PC-9 (cell line): Measurements from ENCODE around the gene UBTF. TPM values are rescaled to one million over a fixed set of nuclear protein-coding genes. Genes with fewer than 3 reads are reported as not detected.
A peak's percentile ranks its signal among the peaks of the same experiment; 100 is the strongest.

Source experiments
- BruUV-seq: library from RNA; stranded (reverse); fragments of 400-500 nt; replicated peaks from 2 replicates; lab custom pipeline; 2021; lab: Mats Ljungman, UMichigan
- CTCF ChIA-PET: fragments of 300-600 bp; sonication (Branson Sonifier 250); formaldehyde crosslinking; loops from one replicate; lab custom pipeline; 2022; ENCODE audit warnings: antibody characterized with exemption; lab: Charles Lee
- POLR2A ChIA-PET: fragments of 300-600 bp; sonication (Branson Sonifier 250); formaldehyde crosslinking; loops from one replicate; lab custom pipeline; 2022; ENCODE audit warnings: antibody characterized with exemption; ENCODE audit not compliant: unreplicated experiment; lab: Charles Lee
- DNase-seq, 2 experiments: peaks; one replicate each; pipeline versions ENCODE4 v3.0.0 to v3.0.0-alpha.2; 2015 to 2022; ENCODE audit warnings: mixed read lengths in 1 of 2
- H2AFZ ChIP-seq: fragments of 200-600 bp; sonication (generic); 2 replicates; pipeline ENCODE4 v1.8.1; 2017; ENCODE audit warnings: antibody characterized with exemption
- H3F3A ChIP-seq: fragments of 200-600 bp; sonication (generic); 2 replicates; pipeline ENCODE4 v1.8.1; 2017; ENCODE audit warnings: antibody characterized with exemption, mild to moderate bottlenecking, low read depth; ENCODE audit not compliant: insufficient read depth
- H3K27ac ChIP-seq: fragments of 200-600 bp; sonication (generic); 2 replicates; pipeline ENCODE4 v1.6.1; 2016; ENCODE audit warnings: mixed run types
- H3K27me3 ChIP-seq: fragments of 200-600 bp; sonication (generic); 2 replicates; pipeline ENCODE4 v1.6.1; 2016; ENCODE audit warnings: low read depth, mixed run types; ENCODE audit not compliant: insufficient read depth
- H3K36me3 ChIP-seq: fragments of 200-600 bp; sonication (generic); 2 replicates; pipeline ENCODE4 v1.6.1; 2016; ENCODE audit warnings: low read depth, mixed run types
- H3K4me1 ChIP-seq: fragments of 200-600 bp; sonication (generic); replicated peaks from 2 replicates; pipeline ENCODE4 v1.6.1; 2016; ENCODE audit warnings: mixed run types; ENCODE audit not compliant: insufficient read depth
- H3K4me2 ChIP-seq: fragments of 200-600 bp; sonication (generic); 2 replicates; pipeline ENCODE4 v1.6.1; 2017; ENCODE audit warnings: mixed run types
- H3K4me3 ChIP-seq: fragments of 200-600 bp; sonication (generic); 2 replicates; pipeline ENCODE4 v1.6.1; 2016; ENCODE audit warnings: mixed run types
- H3K79me2 ChIP-seq: fragments of 200-600 bp; sonication (generic); 2 replicates; pipeline ENCODE4 v1.6.1; 2017; ENCODE audit warnings: low read depth, mixed run types
- H3K9me2 ChIP-seq: fragments of 200-600 bp; sonication (generic); 2 replicates; pipeline ENCODE4 v1.8.1; 2017; ENCODE audit warnings: mild to moderate bottlenecking; ENCODE audit not compliant: insufficient read depth
- H3K9me3 ChIP-seq: fragments of 200-600 bp; sonication (generic); 2 replicates; pipeline ENCODE4 v1.8.1; 2016; ENCODE audit warnings: low read depth; ENCODE audit not compliant: insufficient read depth
- H4K20me1 ChIP-seq: fragments of 200-600 bp; sonication (generic); 2 replicates; pipeline ENCODE4 v1.8.1; 2017; ENCODE audit not compliant: insufficient read depth
- CTCF ChIP-seq: fragments of 200-600 bp; sonication (generic); conservative IDR thresholded peaks from 2 replicates; pipeline ENCODE4 v1.6.1; 2017; ENCODE audit warnings: mixed run types, antibody characterized with exemption, mild to moderate bottlenecking, moderate library complexity
- EZH2 ChIP-seq: fragments of 200-600 bp; sonication (generic); IDR thresholded peaks from 2 replicates; pipeline ENCODE4 v1.8.0; 2017; ENCODE audit warnings: antibody characterized with exemption, low read depth
- intact Hi-C: fragments of 100-400 bp; cut with micrococcal nuclease; formaldehyde crosslinking; loops from one replicate; pipeline ENCODE4 v1.10.0; 2022; ENCODE audit not compliant: unreplicated experiment
- total RNA-seq: library from RNA; stranded (reverse); gene quantifications from 2 replicates; pipeline ENCODE4 v1.2.3, GENCODE V29; 2021

Gene UBTF
- total RNA-seq, 1 experiment from 2014 or later, result 61.7 TPM

GRCh38 chr17:44184212-44184810, 35.2 kb downstream of the UBTF start:
- Histone ChIP-seq H3K79me2 (peaks cover 41% of the 10 kb centered on the region), H3K4me2 (peak overlapping the region; percentile 73), H3K9me2 (no peaks in the 10 kb centered on the region), H2AFZ (no peak overlapping the region), H3K4me3 (no peak overlapping the region), H4K20me1 (no peaks in the 10 kb centered on the region; the same call in 1 of the 2 replicates), H3F3A (peaks cover 28% of the 10 kb centered on the region; the same call in 1 of the 2 replicates), H3K9me3 (no peaks in the 10 kb centered on the region), H3K27ac (no peak overlapping the region), H3K27me3 (no peaks in the 10 kb centered on the region), H3K36me3 (0 out of 2 replicates have a peak, but pooled peaks cover 4% of the 10 kb centered on the region), H3K4me1 (peaks cover 16% of the 10 kb centered on the region; the same call in 1 of the 2 replicates)
- ChIA-PET CTCF (interaction anchor here (1.8 kb wide), 1 partner anchor 16 kb away, joined by 9 read pairs; no protein-coding TSS in a partner anchor), POLR2A (no interaction called here)
- intact Hi-C loops, result no loop called here
- no peak for DNase-seq
- BruUV-seq, result no TSS peak
- TF ChIP-seq CTCF (no peak), EZH2 (no peak)

DNA sequence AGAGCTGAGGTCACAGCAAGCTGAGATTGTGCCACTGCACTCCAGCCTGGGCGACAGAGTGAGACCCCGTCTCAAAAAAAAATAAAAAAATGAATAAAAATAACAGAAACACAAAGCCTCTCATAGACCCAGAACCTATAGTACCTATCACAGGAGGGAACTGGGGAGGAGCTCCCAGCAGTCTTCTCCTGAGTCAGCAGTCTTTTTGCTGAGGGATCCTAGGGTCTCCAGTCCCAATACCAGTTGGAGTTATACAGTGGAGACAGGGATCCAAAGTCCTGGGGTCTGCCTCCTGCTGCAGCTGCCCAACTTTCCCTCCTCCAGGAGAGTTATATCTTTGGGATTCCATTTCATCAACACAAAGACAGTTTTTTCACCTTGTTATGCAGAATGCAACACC, 36.5 kb downstream of the UBTF start:
- CTCF ChIA-PET, result no interaction called here
- H3K4me1 ChIP-seq, result peaks cover 14% of the 10 kb centered on the region; the same call in 1 of the 2 replicates
- H3K27me3 ChIP-seq, result no peaks in the 10 kb centered on the region
- H2AFZ ChIP-seq, result no peak overlapping the region
- H3K9me3 ChIP-seq, result no peaks in the 10 kb centered on the region
- no peaks in the 10 kb centered on the region; the same call in 1 of the 2 replicates for H4K20me1 ChIP-seq
- no peak overlapping the region for H3K4me3 ChIP-seq
- no peak for DNase-seq
- no peak overlapping the region for H3K27ac ChIP-seq
- H3K36me3 ChIP-seq, result 0 out of 2 replicates have a peak, but pooled peaks cover 4% of the 10 kb centered on the region
- no peak for TF ChIP-seq CTCF
- no peak for TF ChIP-seq EZH2
- no peak overlapping the region for H3K4me2 ChIP-seq
- POLR2A ChIA-PET, result interaction anchor here (0.7 kb wide), 1 partner anchor 10 kb away, joined by 10 read pairs; no protein-coding TSS in a partner anchor
- intact Hi-C loops, result no loop called here
- H3F3A ChIP-seq, result peaks cover 28% of the 10 kb centered on the region; the same call in 1 of the 2 replicates
- no peaks in the 10 kb centered on the region for H3K9me2 ChIP-seq
- BruUV-seq, result no TSS peak
- H3K79me2 ChIP-seq, result peaks cover 40% of the 10 kb centered on the region

- peaks cover 20% of the 10 kb centered on the region; the same call in 1 of the 2 replicates for H3F3A ChIP-seq
- H3K27ac ChIP-seq, result no peak overlapping the region
- no peak overlapping the region for H3K4me2 ChIP-seq
- 0 out of 2 replicates have a peak, but pooled peaks cover 4% of the 10 kb centered on the region for H3K36me3 ChIP-seq
- no peaks in the 10 kb centered on the region for H3K4me1 ChIP-seq
- TF ChIP-seq CTCF (no peak), EZH2 (no peak)
- no peak overlapping the region for H3K4me3 ChIP-seq
- no peaks in the 10 kb centered on the region for H3K9me3 ChIP-seq
- ChIA-PET CTCF (no interaction called here), POLR2A (no interaction called here)
- H4K20me1 ChIP-seq, result no peaks in the 10 kb centered on the region
- H3K27me3 ChIP-seq, result no peaks in the 10 kb centered on the region
- H3K79me2 ChIP-seq, result peaks cover 2% of the 10 kb centered on the region
- DNase-seq, result no peak
- no peak overlapping the region for H2AFZ ChIP-seq
- intact Hi-C loops, result no loop called here
- no TSS peak for BruUV-seq
- H3K9me2 ChIP-seq, result no peaks in the 10 kb centered on the region
Observed at GRCh38 chr17:44178133-44178532, 41.3 kb downstream of the UBTF start.
